A673 (cell line): Measurements from ENCODE around the gene WNT11.

Experiments
- EZH2 ChIP-seq: fragments of 200-600 bp; sonication (generic); IDR thresholded peaks from 2 replicates; pipeline ENCODE4 v1.6.1; 2017; ENCODE audit warnings: borderline replicate concordance, low read depth, mild to moderate bottlenecking, mixed read lengths, antibody characterized with exemption, low read length; ENCODE audit not compliant: poor library complexity, severe bottlenecking
- TF ChIP-seq, protein P1 (sequence below): fragments of 300-800, 200-600 bp; sonication (generic); conservative IDR thresholded peaks from 2 replicates; pipeline ENCODE4 v1.5.1; 2017; ENCODE audit warnings: low read depth, mild to moderate bottlenecking, antibody characterized with exemption, low read length, moderate library complexity, mixed read lengths

DNA sequence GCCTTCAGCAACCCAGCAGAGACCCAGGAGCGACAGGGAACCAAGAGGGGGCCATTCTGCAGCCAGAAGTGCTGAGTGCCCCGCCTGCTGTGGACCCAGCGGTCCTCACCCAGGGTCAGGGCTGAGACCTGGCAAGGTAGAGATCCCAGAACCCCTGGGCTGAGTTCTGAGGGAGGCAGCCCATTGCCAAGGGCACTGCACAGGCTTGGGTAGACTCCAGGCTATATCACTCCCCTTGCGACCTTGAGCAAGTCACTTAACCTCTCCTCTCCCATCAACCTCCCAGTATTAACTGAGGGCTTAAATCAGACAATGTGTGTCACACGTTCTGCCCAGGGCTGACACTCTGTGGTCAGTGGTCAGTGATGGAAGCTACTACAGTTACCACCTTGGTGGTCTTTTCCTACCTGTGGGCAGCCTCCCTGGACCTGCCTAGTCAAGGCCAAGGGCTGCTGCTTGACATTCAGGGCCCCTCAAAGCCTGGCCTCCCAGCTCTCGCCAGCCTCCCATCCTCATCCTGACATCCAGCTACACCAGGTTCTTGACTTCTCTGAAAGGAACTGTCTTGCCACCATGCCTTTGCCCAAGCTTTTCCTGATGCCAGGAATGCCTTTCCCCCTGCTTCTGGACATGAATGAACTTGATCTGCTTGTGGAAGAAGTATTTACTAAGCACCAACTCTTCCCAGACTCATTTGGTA is 8.2 kb downstream of the WNT11 start:
- no peak for TF ChIP-seq EZH2
- TF ChIP-seq, protein P1, sequence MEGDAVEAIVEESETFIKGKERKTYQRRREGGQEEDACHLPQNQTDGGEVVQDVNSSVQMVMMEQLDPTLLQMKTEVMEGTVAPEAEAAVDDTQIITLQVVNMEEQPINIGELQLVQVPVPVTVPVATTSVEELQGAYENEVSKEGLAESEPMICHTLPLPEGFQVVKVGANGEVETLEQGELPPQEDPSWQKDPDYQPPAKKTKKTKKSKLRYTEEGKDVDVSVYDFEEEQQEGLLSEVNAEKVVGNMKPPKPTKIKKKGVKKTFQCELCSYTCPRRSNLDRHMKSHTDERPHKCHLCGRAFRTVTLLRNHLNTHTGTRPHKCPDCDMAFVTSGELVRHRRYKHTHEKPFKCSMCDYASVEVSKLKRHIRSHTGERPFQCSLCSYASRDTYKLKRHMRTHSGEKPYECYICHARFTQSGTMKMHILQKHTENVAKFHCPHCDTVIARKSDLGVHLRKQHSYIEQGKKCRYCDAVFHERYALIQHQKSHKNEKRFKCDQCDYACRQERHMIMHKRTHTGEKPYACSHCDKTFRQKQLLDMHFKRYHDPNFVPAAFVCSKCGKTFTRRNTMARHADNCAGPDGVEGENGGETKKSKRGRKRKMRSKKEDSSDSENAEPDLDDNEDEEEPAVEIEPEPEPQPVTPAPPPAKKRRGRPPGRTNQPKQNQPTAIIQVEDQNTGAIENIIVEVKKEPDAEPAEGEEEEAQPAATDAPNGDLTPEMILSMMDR, result no peak
